Body of pancreas (tissue), 4 donors: Measurements from ENCODE around the gene SGCD.

ENCODE experiments used
- POLR2A ChIP-seq, 3 donors: fragments of 450-650 bp; IDR thresholded peaks; one replicate each; pipeline ENCODE4 v1.6.1; 2016; ENCODE audit warnings: antibody characterized with exemption in 3 of 3, mild to moderate bottlenecking in 2 of 3
- TF ChIP-seq, protein P1 (sequence below), 7 experiments: fragments of 450-650 bp in 4 of 7; fragments of 200-600 bp in 3 of 7; sonication (generic) in 3 of 7; IDR thresholded peaks; one replicate each; pipeline ENCODE4 v1.5.1; 2016 to 2019; ENCODE audit warnings: antibody characterized with exemption in 7 of 7

DNA sequence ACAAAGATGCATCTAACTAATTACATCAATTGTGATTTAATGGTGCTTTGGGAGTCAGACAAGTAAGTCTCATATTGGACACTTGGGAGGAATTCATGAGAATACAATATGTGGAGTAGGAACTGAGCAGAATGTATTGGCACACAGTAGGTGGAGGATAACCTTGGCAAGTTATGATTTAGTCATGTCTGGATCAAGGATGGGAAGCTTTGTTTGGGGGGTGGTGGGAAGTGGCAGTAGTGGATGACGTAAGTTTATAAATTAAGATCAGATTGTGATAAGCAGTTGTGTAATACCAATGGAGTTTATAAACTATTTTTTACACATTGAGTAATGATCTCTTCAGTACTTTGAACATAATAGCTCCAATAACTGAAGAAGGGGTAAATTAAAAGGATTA lies 67.0 kb downstream of the SGCD start:
- TF ChIP-seq, protein P1, sequence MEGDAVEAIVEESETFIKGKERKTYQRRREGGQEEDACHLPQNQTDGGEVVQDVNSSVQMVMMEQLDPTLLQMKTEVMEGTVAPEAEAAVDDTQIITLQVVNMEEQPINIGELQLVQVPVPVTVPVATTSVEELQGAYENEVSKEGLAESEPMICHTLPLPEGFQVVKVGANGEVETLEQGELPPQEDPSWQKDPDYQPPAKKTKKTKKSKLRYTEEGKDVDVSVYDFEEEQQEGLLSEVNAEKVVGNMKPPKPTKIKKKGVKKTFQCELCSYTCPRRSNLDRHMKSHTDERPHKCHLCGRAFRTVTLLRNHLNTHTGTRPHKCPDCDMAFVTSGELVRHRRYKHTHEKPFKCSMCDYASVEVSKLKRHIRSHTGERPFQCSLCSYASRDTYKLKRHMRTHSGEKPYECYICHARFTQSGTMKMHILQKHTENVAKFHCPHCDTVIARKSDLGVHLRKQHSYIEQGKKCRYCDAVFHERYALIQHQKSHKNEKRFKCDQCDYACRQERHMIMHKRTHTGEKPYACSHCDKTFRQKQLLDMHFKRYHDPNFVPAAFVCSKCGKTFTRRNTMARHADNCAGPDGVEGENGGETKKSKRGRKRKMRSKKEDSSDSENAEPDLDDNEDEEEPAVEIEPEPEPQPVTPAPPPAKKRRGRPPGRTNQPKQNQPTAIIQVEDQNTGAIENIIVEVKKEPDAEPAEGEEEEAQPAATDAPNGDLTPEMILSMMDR (IDR thresholded peaks at IDR 0.05) = no peak
- TF ChIP-seq POLR2A (IDR thresholded peaks at IDR 0.05) = no peak
